GM19463 (cell line): ENCODE data around the gene TUBG2.

Source experiments
- ATAC-seq: cut with Tn5 transposase; IDR thresholded peaks from one replicate; pipeline ENCODE4 v1.9.1; 2021; ENCODE audit warnings: mild to moderate bottlenecking, moderate library complexity; ENCODE audit not compliant: unreplicated experiment

TUBG2 gene

DNA sequence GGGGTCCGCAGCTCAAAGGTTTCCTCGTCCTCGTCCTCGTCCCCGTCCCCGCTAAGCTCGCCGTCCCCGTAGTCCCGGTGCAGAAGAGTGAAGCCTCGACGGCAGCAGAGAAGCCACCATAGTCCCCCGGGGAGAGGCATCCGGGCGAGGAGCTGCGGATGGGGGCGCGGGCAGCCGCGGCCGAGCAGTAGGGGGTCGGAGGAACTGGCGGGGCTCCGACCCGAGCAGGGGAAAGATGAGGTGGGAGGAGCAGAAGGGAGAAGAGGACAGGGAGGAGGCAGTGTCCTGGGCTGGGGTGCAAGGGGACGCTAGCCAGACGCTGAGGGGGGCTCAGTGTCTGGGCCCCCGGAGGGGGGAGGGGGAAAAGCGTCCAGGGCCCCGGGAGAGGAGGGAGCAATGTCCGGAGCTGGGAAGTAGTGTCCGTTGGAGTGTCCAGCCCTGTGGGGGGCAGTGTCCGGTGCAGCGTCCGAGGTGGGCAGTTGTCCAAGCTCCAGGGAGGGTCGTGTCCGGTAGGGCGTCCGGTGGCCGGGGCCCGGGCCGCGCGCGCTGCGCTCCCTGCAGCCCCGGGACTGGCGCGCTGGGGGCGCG, 17.4 kb downstream of the TUBG2 start, which contains the start of gene PLEKHH3:
PLEKHH3 (minus strand) TSS at position 571 of the 588 bp plus-strand sequence; CDS start at position 140, 431 bp downstream.
- no peak for ATAC-seq

GRCh38 chr17:42677012-42677857, 18.2 kb downstream of the TUBG2 start:
- ATAC-seq = peak; percentile 65

DNA sequence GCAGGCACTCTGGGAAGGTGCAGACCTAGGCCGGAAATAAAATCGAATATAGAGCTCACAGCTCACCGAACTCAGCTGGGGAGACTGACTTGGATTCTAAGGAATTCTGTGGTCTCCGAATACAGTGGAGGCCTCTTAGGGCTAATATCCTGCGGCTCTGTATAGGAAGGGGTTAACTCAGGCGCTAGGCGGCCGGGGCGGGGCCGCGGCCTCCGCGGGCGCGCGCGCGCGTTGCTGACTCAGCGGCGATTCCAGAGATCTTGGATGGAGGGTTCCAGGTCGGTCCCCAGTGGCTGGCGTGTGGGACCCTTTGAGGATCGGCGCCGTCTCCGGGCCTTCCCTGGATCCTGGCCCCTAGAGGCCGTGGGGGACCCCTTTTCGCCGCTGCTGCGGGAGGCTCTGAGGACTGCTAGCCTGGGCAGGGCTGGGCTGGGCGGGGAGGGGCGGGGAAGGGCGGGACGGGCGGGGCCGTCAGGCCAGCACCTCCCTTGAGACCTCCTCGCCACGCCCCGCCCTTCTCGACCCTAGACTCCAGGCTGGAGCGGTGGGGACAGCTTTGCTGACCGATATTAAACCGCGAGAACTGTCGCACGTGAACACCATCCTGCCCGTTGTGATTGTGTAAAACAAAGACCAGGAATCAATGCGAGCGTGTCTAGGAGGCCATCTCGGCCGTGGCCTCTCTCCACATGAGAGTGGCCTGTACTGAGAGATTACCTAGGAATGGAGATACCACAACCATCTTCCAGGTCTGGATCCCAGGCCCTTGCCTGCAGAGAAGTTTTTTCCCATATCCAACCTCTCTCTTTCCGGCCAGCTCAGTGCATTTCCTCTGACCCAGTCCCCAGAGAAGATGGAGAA, 19.1 kb downstream of the TUBG2 start:
- no peak for ATAC-seq

- ATAC-seq = no peak
These were observed 19.9 kb downstream of the TUBG2 start for GRCh38 chr17:42678951-42679491.

GRCh38 chr17:42679492-42680330, 20.6 kb downstream of the TUBG2 start:
- ATAC-seq = no peak

- no peak for ATAC-seq
These were observed 21.3 kb downstream of the TUBG2 start for GRCh38 chr17:42680331-42680808.

DNA sequence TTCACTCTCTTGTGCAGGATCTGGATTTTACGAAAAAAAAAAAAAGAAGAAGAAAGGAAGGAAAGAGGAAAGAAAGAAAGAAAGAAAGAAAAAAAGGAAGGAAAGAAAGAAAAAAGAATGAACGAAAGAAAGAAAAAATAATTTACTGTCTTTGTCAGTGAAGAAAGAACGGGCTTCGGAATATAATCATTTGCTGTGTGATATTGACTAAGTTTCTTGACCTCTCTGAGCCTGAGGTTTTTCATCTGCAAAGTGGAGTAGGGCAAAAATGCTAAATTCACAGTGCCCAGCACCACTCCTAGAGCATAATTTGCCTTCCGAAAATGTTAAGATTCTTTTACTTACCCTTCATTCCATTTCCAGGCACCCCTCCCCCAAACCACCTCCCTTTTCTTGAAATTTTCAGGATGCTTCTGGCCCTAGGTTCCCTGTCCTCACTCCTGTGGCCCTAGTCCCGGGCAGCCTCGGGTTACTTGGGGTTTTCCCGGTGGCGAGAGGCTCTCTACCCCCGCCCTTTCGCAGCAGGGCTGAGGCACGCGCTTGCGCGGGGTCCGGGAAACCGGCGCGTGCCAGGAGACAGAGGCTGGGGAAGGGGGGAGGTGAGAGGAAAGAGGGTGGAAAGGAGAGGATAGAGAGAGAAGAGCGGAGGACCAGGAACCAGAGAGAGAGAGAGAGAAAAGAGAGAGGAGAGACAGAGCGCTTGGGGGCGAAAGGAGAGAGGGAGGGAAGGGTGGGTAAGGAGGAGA, 23.1 kb downstream of the TUBG2 start, which contains the start of gene CNTNAP1:
CNTNAP1 (plus strand) TSS at position 556 of the 746 bp plus-strand sequence. CDS start 299 bp downstream, outside the sequence.
- ATAC-seq = no peak

GRCh38 chr17:42682722-42683403, 23.8 kb downstream of the TUBG2 start:
- no peak for ATAC-seq

DNA sequence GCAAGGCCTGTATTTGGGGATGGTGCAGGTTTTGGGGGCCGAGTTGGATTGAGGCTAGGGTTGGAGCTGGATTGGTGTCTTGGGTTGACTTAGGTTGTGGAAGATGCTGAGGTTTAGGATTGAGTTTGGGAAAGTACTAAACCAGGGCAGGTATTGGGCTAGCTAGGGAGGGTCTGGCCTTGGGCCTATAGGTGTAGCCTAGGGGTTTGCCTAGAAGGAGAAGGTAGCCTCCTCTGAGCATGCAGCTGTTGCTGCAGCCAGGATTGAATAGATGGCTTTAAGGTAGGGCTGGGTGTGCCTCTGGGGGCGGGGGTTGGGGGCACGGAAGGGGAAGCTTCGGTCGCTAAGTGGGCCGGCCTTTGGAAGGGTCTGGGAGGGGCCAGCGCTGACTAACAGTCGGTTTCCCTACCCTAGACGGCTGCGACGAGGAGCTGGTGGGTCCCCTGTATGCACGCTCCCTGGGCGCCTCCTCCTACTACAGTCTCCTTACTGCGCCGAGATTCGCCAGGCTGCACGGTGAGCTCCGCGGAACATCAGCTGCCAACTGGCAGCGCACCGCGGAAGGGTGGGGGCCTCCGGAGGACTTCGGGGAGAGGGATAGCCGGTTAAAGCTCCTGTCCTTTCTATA, 24.4 kb downstream of the TUBG2 start:
- ATAC-seq = no peak

DNA sequence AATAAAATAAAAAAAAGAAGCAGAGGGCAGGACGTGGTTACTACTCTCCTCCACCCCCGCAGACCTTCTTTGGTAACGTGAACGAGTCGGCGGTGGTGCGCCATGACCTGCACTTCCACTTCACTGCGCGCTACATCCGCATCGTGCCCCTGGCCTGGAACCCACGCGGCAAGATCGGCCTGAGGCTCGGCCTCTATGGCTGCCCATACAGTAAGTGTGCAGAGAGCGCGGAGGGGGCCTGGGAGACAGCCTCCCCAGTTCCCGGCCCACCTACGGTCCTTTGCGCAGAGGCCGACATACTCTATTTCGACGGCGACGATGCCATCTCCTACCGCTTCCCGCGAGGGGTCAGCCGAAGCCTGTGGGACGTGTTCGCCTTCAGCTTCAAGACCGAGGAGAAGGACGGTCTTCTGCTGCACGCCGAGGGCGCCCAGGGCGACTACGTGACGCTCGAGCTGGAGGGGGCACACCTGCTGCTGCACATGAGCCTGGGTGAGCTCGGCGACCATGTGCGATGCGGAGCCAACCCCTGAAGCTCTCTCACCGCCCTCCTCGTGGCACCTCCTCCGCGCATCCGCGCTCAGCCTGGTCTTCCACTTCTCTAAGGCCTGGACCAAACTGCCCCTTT, 26.0 kb downstream of the TUBG2 start:
- ATAC-seq = no peak

GRCh38 chr17:42685831-42686230, 26.7 kb downstream of the TUBG2 start:
- ATAC-seq = no peak

DNA sequence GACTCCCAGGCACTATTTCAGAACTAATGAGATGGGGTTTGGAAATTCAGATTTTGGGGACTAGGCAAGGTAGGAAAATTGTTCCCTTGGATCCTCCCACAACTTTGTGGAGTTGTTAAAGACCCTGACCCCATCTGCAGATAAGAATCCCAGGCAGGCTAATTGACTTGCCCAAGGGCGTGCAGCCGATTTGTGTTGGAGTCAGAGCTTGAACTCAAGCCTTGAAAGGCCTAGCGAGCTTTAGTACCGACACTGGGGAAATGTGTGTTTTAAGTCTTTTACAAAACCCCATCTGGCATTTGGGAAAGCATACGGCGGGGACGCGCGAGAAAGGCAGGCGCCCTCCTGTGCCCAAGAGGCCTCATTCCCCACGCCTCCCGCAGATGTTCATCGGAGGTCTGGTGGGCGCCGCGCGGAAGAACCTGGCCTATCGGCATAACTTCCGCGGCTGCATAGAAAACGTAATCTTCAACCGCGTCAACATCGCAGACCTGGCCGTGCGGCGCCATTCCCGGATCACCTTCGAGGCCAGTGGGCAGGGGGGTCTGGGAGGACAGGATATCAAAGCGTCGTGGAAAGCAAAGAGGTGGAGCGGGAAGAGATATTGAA, 27.5 kb downstream of the TUBG2 start:
- no peak for ATAC-seq

DNA sequence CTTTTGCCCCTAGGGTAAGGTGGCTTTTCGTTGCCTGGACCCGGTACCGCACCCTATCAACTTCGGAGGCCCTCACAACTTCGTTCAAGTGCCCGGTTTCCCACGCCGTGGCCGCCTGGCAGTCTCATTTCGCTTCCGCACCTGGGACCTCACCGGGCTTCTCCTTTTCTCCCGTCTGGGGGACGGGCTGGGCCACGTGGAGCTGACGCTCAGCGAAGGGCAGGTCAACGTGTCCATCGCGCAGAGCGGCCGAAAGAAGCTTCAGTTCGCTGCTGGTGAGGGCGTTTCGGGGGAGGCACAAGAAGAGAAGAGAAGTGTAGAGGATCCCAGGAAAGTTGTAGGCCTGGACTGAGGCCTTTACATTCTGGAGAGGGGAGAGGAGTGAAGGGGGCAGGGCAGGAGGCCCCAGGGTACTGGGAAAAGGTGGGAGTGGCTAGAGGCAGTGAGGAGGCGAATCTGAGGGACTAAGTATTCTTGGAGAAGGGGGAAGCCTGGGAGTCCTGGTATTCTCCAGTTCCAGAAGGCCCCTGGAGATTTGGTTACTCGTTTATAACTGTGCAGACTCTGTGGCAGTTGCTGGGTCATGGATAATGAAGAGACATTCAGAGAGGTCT, 28.7 kb downstream of the TUBG2 start:
- no peak for ATAC-seq

- no peak for ATAC-seq
These were observed 31.5 kb downstream of the TUBG2 start for GRCh38 chr17:42690596-42690995.

- no peak for ATAC-seq
These were observed 32.0 kb downstream of the TUBG2 start for GRCh38 chr17:42691021-42691545.

- ATAC-seq = no peak
These were observed 33.4 kb downstream of the TUBG2 start for GRCh38 chr17:42692489-42692888.

- no peak for ATAC-seq
These were observed 35.4 kb downstream of the TUBG2 start for GRCh38 chr17:42694524-42694923.
